GM21360 (cell line): ENCODE data around the gene ZNF544.
"Not testable (repeated sequence)": the region's sequence is repeated elsewhere in the genome, so short reads cannot be mapped to it uniquely, and the experiment has no call there.

Experiments
- ATAC-seq: cut with Tn5 transposase; IDR thresholded peaks from one replicate; pipeline ENCODE4 v1.9.1; 2021; ENCODE audit warnings: mild to moderate bottlenecking, moderate library complexity; ENCODE audit not compliant: unreplicated experiment

Gene ZNF544

DNA sequence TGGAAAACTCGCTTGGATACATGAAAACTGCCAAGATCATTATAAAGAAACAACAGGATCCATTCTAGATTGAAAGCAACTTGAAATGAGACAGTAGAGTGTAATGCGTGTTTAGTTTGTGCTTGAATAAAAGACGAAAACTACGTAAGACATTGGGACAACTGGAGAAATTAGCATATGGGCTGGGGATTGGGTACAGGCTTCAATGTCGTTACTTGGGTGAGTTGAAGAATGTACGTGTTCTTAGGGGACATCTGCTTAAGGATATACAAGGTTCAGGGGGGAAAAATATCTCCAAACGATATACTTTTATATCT is 76.0 kb downstream of the ZNF544 start:
- ATAC-seq: peak; percentile 3

- peak; percentile 96 for ATAC-seq
Measured at GRCh38 chr19:58305065-58305931, 76.6 kb downstream of the ZNF544 start, which contains the start of gene ERVK3-1. Gene ERVK3-1, plus strand, starts transcription at chr19:58305377. Its CDS starts 6,792 bp downstream, at chr19:58312169.

DNA sequence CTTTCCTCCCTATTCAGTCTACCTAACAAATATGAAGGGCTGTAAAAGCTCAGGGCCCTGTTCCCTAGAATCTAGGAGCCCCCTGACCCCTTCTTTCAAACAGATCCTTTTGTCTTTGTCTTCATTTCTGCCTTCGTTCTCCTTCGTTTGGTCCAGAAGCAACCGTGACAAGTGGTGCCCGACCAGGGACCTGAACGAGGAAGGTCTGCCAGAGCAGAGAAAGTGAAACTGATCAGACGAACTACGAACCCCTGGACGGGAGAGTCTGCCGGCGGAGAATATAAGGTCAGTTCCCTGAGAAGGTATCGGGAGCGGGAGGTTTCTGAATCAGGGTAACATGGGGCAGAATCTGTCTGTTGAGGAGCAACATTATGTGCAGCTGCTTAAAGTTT is 77.2 kb downstream of the ZNF544 start:
- no peak for ATAC-seq

DNA sequence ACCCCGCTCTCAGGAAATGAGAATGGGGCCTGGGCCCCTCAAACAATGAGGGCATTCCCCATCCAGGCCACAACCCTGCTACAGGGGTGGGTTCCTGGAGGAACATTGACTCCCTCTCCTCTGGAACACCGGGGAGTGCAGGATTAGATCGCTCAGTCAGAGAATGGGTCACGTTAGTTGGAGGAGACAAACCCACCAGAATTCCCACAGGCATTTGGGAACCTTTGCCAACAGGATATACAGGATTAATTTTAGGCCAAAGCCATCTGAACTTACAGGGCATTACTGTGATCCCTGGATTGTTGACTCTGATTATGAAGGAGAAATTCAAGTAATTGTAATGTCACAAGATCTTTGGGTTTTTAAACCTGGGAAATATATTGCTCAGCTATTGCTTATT is 79.0 kb downstream of the ZNF544 start:
- no peak for ATAC-seq

DNA sequence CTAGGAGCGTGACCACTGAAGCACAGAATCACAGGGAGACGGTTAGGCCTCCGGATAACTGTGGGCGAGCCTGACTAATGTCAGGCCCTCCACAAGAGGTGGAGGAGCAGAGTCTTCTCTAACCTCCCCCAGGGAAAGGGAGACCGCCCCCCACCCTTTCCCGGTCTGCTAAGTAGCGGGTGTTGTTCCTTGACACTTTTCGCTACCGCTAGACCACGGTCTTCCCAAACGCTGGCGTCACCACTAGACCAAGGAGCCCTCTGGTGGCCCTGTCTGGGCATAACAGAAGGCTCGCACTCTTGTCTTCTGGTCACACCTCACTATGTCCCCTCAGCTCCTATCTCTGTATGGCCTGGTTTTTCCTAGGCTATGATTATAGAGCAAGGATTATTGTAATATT is 82.0 kb downstream of the ZNF544 start:
- not testable (repeated sequence) for ATAC-seq

- no peak for ATAC-seq
Measured at GRCh38 chr19:58311345-58311865, 82.7 kb downstream of the ZNF544 start.
